Prostate gland (tissue), 2 donors: ENCODE results near the gene SUMO3.

Source experiments
- POLR2A ChIP-seq: fragments of 450-650 bp; IDR thresholded peaks from one replicate; pipeline ENCODE4 v1.6.1; 2016; ENCODE audit warnings: antibody characterized with exemption, mild to moderate bottlenecking
- POLR2AphosphoS5 ChIP-seq: sonication (generic); formaldehyde crosslinking; IDR thresholded peaks from one replicate; pipeline ENCODE4 v1.6.1; 2017; ENCODE audit warnings: antibody characterized with exemption
- TF ChIP-seq, protein P1 (sequence below), 4 experiments: fragments of 200-600 bp in 2 of 4; fragments of 450-650 bp in 2 of 4; sonication (generic) in 2 of 4; IDR thresholded peaks; 1 replicate in 3 of 4; 2 replicates in 1 of 4; pipeline ENCODE4 v1.5.1; 2016 to 2019; ENCODE audit warnings: antibody characterized with exemption in 4 of 4, mild to moderate bottlenecking in 2 of 4, moderate library complexity in 2 of 4

DNA sequence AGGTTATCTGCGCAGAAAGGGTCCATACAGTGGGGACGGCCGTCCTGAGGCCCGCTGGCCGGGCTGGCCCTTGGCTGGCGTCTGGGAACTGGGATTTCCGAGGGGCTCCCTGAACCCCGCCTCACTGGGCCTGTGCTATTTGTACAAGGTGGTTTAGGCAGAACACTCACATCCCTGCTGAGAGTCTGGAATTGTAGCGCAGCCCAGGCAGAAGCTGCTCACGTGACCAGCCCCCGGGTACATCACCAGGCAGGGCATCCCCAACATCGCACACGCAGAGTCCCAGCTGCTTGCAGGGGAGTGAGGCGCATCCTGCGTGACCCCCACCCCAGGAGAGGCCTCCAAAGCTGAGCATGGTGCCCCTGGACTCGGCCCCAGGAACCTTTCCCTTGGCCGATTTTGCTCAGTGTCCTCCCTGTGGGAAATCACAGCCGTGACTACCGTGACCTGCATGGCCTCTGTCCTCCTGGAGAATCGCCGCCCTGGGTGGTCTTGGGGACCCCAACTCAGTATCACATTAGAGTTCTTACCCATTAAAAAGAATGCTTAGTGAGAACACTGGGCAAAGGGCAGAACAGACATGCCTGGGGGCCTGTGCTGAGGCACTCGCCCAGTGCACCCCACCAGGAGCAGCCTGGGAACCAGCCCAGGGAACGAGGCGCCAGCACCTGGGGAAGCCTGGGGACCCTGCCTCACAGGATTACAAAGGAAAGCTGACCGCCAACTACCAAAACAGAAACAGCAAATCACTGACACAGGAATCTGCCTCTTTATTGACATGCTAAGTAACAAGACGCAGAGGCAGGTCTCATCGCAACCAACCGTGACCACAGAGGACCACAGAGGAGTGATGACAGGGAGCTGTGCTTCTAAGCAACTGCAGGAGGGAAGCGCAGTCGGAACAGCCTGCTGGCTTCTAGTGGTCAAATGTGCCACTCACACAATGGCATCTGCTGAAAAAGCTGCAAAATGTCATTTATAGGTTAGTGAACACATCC lies 49.7 kb downstream of the SUMO3 start:
- TF ChIP-seq, protein P1, sequence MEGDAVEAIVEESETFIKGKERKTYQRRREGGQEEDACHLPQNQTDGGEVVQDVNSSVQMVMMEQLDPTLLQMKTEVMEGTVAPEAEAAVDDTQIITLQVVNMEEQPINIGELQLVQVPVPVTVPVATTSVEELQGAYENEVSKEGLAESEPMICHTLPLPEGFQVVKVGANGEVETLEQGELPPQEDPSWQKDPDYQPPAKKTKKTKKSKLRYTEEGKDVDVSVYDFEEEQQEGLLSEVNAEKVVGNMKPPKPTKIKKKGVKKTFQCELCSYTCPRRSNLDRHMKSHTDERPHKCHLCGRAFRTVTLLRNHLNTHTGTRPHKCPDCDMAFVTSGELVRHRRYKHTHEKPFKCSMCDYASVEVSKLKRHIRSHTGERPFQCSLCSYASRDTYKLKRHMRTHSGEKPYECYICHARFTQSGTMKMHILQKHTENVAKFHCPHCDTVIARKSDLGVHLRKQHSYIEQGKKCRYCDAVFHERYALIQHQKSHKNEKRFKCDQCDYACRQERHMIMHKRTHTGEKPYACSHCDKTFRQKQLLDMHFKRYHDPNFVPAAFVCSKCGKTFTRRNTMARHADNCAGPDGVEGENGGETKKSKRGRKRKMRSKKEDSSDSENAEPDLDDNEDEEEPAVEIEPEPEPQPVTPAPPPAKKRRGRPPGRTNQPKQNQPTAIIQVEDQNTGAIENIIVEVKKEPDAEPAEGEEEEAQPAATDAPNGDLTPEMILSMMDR (IDR thresholded peaks at IDR 0.05): no peak
- TF ChIP-seq POLR2A (no peak), POLR2AphosphoS5 (no peak)
